GM18526 (cell line): Measurements from ENCODE around the gene TBATA.

Experiments used
- POLR2A ChIP-seq: IDR thresholded peaks from 3 replicates; pipeline ENCODE4 v1.6.1; 2011; ENCODE audit not compliant: insufficient read length; ENCODE audit errors: extremely low read depth

Gene TBATA

GRCh38 chr10:70744617-70745143, 40.5 kb downstream of the TBATA start:
- no peak for TF ChIP-seq POLR2A

GRCh38 chr10:70743879-70744278, 41.3 kb downstream of the TBATA start:
- TF ChIP-seq POLR2A: no peak

DNA sequence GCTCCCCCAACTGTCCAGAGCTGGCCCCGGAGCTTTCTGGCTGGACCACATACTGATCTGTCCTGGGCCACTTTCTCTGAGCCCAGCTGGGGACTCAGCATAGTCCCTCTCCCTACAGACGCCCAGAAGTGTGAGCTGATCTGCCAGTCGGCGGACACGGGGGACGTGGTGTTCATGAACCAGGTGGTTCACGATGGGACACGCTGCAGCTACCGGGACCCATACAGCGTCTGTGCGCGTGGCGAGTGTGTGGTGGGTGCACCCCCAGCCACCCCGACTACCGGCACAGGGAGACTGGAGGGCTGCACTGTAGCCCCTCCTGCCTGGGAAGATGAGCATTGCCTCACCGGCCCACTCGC, 41.8 kb downstream of the TBATA start:
- TF ChIP-seq POLR2A: no peak

DNA sequence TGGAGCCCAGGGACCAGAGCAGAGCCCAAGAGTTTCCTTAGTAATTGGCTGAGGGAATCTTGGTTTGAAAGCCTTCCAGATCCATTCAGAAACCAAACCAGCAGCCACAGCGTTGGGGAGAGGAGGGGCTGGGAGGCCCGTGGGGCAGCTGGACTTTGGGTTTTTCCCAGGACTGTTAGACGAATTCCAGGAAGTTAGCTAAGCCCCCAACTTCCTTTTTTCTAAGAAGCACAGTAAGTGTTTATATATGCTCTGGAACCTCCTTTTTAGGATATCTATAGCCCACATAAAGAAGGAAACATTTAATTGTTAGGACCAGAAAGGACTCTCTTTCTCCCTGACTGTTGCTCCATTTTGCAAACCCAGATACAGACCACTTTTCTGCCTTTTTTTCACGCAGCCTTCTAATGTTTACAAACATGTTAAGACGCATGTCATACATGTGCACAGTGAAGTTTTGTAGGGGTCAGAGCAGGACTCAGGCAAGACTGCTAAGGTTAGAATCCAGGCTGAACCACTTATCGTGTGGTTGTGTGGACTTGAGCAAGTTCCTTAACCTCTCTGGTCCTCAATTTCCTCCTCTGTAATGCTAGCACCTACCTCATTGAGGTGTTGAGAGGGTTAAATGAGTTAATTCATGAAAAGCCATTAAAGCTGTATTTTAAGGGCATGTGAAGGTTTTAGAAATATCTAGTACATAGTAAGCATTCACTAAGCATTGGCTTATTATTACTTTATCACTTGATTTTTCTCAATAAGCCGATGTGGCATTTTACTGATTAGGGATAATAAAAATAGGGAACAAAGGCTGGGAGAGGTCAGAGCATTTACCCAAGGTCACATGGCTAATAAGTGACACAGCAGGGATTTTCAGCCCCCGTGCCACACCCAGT, 42.4 kb downstream of the TBATA start:
- no peak for TF ChIP-seq POLR2A

GRCh38 chr10:70740406-70741288, 44.5 kb downstream of the TBATA start:
- TF ChIP-seq POLR2A: no peak

GRCh38 chr10:70738761-70739121, 46.4 kb downstream of the TBATA start:
- no peak for TF ChIP-seq POLR2A

DNA sequence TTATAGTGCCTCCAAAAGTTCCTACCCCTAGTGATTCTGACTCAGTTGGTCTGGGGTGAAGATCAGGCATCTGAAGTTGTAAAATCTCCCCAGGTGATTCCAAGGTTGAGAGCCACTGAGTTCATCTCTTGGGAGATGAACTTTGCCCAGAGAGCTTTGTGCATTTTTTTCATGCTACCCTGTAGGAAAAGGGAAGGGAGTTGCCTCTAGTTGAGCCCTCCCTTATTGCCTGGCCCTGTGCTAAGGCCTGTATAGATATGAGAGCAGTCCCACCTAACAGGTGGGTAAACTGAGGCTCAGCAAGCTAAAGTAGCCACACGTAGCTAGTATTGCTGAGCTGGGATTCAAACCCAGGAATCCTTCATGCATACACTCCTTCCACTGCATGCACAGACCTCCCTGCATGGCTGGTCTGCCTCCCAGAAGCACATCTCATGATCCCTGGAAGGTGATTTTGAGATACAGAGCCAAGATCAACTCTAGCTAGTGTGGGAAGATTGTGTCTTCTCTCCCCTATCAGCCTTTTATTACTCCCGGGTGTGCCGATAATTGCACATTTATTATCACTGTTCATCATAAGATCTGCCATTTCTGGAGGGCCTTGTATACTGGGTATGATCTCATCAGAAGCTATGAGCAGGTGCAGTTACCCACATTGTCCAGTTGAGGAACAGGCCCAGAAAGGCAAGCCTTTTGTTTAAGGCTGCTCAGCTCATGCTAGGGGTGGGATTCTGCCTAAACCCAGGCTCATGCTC, 47.0 kb downstream of the TBATA start:
- no peak for TF ChIP-seq POLR2A

GRCh38 chr10:70737250-70737649, 47.9 kb downstream of the TBATA start:
- no peak for TF ChIP-seq POLR2A

- no peak for TF ChIP-seq POLR2A
Measured at GRCh38 chr10:70736525-70736924, 48.7 kb downstream of the TBATA start.

DNA sequence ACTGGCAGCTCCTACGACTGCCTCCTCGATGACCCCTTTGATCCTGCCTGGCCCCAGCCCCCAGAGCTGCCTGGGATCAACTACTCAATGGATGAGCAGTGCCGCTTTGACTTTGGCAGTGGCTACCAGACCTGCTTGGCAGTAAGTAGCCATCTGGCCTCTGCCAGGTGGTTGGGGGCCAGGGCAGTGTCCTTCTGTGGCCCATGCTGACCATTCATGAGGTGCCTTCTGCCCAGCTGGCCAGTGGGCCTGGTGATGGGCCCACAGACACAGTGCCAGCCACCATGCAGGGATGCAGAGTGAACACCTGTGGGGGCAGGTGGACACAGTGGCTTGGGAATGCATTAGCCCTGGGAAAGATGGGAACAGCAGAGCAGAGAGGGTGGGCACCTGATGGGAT, 50.0 kb downstream of the TBATA start:
- TF ChIP-seq POLR2A: no peak

GRCh38 chr10:70733051-70733450, 52.1 kb downstream of the TBATA start:
- TF ChIP-seq POLR2A: no peak

DNA sequence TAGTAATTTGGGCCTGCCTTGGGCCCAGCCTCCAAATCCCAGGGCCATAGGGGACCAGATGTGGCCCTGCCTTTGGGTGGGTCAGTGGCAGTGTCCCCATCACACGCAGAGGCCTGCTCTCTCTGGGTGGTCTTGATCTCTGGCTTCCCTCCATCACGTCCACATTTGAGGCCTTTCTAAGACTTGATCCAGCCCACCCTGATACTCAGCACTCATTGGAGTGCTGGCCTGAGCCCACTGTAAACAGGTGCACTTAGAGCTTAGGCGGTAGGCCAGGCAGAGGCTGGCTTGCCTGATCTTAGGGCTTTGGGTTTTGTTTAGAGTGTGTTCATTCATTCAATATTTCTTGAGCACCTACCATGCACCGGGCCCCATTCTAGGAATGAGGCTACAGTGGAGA, 52.6 kb downstream of the TBATA start:
- TF ChIP-seq POLR2A: no peak

DNA sequence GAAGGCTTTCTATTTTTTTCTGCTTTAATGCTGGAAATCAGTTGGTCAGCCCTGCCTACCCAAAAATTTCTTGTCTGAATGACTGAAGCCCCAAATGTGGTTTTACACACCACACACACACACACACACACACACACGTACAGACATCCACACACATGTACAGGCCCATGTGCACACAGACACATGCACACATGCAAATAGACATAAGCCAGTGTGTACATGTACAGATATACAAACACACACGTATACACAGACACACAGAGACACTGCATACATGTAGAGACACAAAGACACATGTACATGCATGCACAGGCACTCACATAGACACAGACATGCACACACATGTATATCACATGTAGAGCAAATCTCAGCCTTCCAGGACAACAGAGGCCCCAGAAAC, 54.2 kb downstream of the TBATA start:
- no peak for TF ChIP-seq POLR2A

DNA sequence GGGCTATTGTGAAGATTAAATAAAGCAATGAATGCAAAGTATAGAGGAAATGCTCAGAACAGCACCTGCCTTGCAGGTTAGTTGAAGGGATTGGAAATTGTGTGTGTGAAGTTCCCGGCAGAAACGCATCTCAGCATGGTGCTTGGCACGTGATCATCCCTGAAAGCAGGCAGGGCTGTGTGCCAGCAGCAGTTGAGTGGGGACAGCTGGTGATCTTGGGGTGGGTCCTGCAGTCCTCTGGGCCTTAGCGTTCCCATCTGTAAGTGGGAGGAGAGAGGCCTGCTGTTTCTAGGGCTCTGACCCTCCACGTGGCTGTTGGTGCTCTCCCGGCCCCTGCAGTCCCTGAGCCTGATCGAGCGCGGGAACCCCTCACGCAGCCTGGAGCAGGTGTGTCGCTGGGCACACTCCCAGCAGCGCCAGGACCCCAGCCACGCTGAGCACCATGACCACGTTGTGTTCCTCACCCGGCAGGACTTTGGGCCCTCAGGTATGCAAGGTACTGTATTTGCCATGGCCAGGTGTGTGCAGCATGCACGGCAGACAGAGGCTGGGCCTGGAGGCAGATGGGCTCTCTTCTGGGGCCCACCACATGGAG, 55.3 kb downstream of the TBATA start:
- TF ChIP-seq POLR2A: no peak

DNA sequence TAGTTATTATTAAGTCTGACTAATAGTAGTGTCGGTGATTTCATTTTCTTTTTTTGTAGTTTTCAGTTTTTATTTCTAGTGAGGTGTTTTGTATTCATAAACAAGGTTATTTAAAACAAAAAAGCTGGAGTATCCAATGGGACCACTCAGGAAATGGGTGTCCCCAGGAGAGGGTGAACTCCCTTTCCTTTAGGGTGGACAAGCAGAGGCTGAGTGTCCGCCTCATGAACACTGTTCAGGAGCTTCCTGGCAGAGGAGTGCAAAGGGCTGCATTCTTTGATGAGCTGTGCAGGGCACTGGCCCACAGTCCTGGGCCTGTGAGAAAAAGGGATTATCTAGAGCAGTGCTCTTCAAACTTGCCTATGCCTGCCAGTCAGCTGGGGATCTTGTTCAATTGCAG, 56.8 kb downstream of the TBATA start:
- TF ChIP-seq POLR2A: no peak
